NCI-H345 treated with DMSO at 0.1 percent for 48 hours (cell line): Measurements from ENCODE around the gene NGEF.

Experiments used
- DNase-seq: peaks from one replicate; lab custom pipeline; 2025; ENCODE audit not compliant: unreplicated experiment; lab: John Stamatoyannopoulos, UW

Gene NGEF

GRCh38 chr2:232887171-232887850 is 125.7 kb downstream of the NGEF start:
- DNase-seq = no peak

GRCh38 chr2:232886632-232887031 is 126.4 kb downstream of the NGEF start:
- DNase-seq = no peak

GRCh38 chr2:232886176-232886575 is 126.9 kb downstream of the NGEF start:
- DNase-seq = no peak

GRCh38 chr2:232885264-232885961 is 127.6 kb downstream of the NGEF start:
- DNase-seq = no peak

- DNase-seq = no peak
These were observed 128.3 kb downstream of the NGEF start for GRCh38 chr2:232884549-232885263.

GRCh38 chr2:232884001-232884421 is 129.0 kb downstream of the NGEF start:
- no peak for DNase-seq

- no peak for DNase-seq
These were observed 129.8 kb downstream of the NGEF start for GRCh38 chr2:232883116-232883721.

GRCh38 chr2:232882505-232883115 is 130.4 kb downstream of the NGEF start:
- no peak for DNase-seq

GRCh38 chr2:232882085-232882484 is 131.0 kb downstream of the NGEF start:
- DNase-seq = no peak

GRCh38 chr2:232880764-232881351 is 132.2 kb downstream of the NGEF start:
- DNase-seq = no peak

- no peak for DNase-seq
These were observed 133.2 kb downstream of the NGEF start for GRCh38 chr2:232879618-232880494.

- no peak for DNase-seq
These were observed 134.0 kb downstream of the NGEF start for GRCh38 chr2:232878855-232879617.

- no peak for DNase-seq
These were observed 135.0 kb downstream of the NGEF start for GRCh38 chr2:232877940-232878511.

- no peak for DNase-seq
These were observed 136.0 kb downstream of the NGEF start for GRCh38 chr2:232876978-232877441.

GRCh38 chr2:232876161-232876977 is 136.7 kb downstream of the NGEF start:
- DNase-seq = no peak

- DNase-seq = no peak
These were observed 137.6 kb downstream of the NGEF start for GRCh38 chr2:232875256-232876121.
